ENCODE results near the gene PKP4. TPM values are rescaled to one million over a fixed set of nuclear protein-coding genes. Genes with fewer than 3 reads are reported as not detected.

PKP4 gene
- total and polyA plus RNA-seq, 9 of the 15 experiments (the other 6 are each of a cell fraction or from before 2014, with no cell fraction given), result 24.6 to 99.1 (median 74.0) TPM

- Histone ChIP-seq H3K27ac (ENCODE audit: extremely low read depth, low read depth, low read length) (no peak overlapping the region), H2AFZ (ENCODE audit: low read depth, low read length) (no peak overlapping the region), H3K4me3 (no peak overlapping the region), H3K4me2 (ENCODE audit: insufficient read depth, low read length) (no peak overlapping the region), H3K79me2 (ENCODE audit: control insufficient read depth, insufficient read depth, low read length) (no peaks in the 10 kb centered on the region), H3K9me1 (ENCODE audit: control insufficient read depth, insufficient read depth, low read length) (no peaks in the 10 kb centered on the region), H3K9ac (ENCODE audit: insufficient read depth in 1 of 2, low read depth in 2 of 2, low read length in 2 of 2) (no peak overlapping the region), H3K9me3 (replicated peaks; ENCODE audit: control insufficient read depth, insufficient read depth, low read depth, low read length) (no peaks in the 10 kb centered on the region), H3K27me3 (ENCODE audit: control insufficient read depth in 2 of 2, insufficient read depth in 2 of 2, low read length in 2 of 2) (no peaks in the 10 kb centered on the region), H4K20me1 (replicated peaks; ENCODE audit: control insufficient read depth, insufficient read depth, low read length) (no peaks in the 10 kb centered on the region), H3K4me1 (replicated peaks in 1 of 2; ENCODE audit: control insufficient read depth in 2 of 2, insufficient read depth in 2 of 2, low read length in 2 of 2) (no peaks in the 10 kb centered on the region), H3K36me3 (ENCODE audit: control insufficient read depth, insufficient read depth, low read length) (peaks cover 46% of the 10 kb centered on the region)
- ATAC-seq (no peak), FAIRE-seq (no peak), DNase-seq (ENCODE audit: extremely low read depth in 1 of 4, low spot score in 3 of 4) (no peak)
- ChIA-PET POLR2A (interaction anchor here (0.7 to 1.1 kb wide), 2 partner anchors 10 to 91 kb away, joined by 3 read pairs; no protein-coding TSS in a partner anchor), CTCF (ENCODE audit: low intra/inter-chr PET ratio) (no interaction called here)
- BruUV-seq (replicated peaks), result no TSS peak
- in situ Hi-C loops (cut with MboI), result no loop called here
- WGBS (ENCODE audit: insufficient coverage, low coverage, missing lambda C conversion rate), result 62% methylated on average over 3 of the region's 3 CpGs
- intact Hi-C loops (cut with micrococcal nuclease), result no loop called here
- TF ChIP-seq PRPF4 (IDR thresholded peaks at IDR 0.05; ENCODE audit: insufficient read depth, low read depth, low read length, poor library complexity, severe bottlenecking) (no peak), JUND (IDR thresholded peaks at IDR 0.05; ENCODE audit: borderline replicate concordance, low read depth, low read length) (no peak), JUND (tag; IDR thresholded peaks at IDR 0.05; ENCODE audit: borderline replicate concordance, low read depth, low read length) (no peak), PTBP1 (IDR thresholded peaks at IDR 0.05; ENCODE audit: low read depth, low read length) (no peak), EP400 (IDR thresholded peaks at IDR 0.05) (no peak), BCL6 (CRISPR knock-in tag; IDR thresholded peaks at IDR 0.05) (no peak), FOXA3 (CRISPR knock-in tag; conservative IDR thresholded peaks at IDR 0.05 in 1 of 2, IDR thresholded peaks at IDR 0.05 in 1 of 2) (no peak), ZNF12 (CRISPR knock-in tag; IDR thresholded peaks at IDR 0.05) (no peak), ZNF134 (CRISPR knock-in tag; conservative IDR thresholded peaks at IDR 0.05) (no peak), SREBF2 (CRISPR knock-in tag; IDR thresholded peaks at IDR 0.05) (no peak), CREB3L1 (IDR thresholded peaks at IDR 0.05; ENCODE audit: borderline replicate concordance, low read depth) (no peak), PHB (CRISPR knock-in tag; IDR thresholded peaks at IDR 0.05) (no peak), HOMEZ (CRISPR knock-in tag; IDR thresholded peaks at IDR 0.05) (no peak), HNRNPLL (IDR thresholded peaks at IDR 0.05; ENCODE audit: low read depth, low read length, poor library complexity, severe bottlenecking) (no peak), TBP (optimal IDR thresholded peaks at IDR 0.05; ENCODE audit: low read depth, low read length) (no peak), SUPT5H (IDR thresholded peaks at IDR 0.05) (no peak), HNRNPL (IDR thresholded peaks at IDR 0.05; ENCODE audit: low read depth, low read length) (no peak)
- TF ChIP-seq, protein P1, sequence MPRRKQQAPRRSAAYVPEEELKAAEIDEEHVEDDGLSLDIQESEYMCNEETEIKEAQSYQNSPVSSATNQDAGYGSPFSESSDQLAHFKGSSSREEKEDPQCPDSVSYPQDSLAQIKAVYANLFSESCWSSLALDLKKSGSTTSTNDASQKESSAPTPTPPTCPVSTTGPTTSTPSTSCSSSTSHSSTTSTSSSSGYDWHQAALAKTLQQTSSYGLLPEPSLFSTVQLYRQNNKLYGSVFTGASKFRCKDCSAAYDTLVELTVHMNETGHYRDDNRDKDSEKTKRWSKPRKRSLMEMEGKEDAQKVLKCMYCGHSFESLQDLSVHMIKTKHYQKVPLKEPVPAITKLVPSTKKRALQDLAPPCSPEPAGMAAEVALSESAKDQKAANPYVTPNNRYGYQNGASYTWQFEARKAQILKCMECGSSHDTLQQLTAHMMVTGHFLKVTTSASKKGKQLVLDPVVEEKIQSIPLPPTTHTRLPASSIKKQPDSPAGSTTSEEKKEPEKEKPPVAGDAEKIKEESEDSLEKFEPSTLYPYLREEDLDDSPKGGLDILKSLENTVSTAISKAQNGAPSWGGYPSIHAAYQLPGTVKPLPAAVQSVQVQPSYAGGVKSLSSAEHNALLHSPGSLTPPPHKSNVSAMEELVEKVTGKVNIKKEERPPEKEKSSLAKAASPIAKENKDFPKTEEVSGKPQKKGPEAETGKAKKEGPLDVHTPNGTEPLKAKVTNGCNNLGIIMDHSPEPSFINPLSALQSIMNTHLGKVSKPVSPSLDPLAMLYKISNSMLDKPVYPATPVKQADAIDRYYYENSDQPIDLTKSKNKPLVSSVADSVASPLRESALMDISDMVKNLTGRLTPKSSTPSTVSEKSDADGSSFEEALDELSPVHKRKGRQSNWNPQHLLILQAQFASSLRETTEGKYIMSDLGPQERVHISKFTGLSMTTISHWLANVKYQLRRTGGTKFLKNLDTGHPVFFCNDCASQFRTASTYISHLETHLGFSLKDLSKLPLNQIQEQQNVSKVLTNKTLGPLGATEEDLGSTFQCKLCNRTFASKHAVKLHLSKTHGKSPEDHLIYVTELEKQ (CRISPR knock-in tag; IDR thresholded peaks at IDR 0.05), result no peak
Measured at GRCh38 chr2:158655628-158656027, 198.9 kb downstream of the PKP4 start.
